Measurements from ENCODE around the gene KRT77.
"Not testable (repeated sequence)": the region's sequence is repeated elsewhere in the genome, so short reads cannot be mapped to it uniquely, and the experiment has no call there.

Gene KRT77

GRCh38 chr12:52703424-52703823 is at the start of gene KRT77:
Gene KRT77, minus strand, starts transcription at chr12:52703524. Its CDS starts 90 bp downstream, at chr12:52703434.
- no peak for DNase-seq

- no peak for DNase-seq
These were observed 49.2 kb upstream of the KRT77 start for GRCh38 chr12:52752516-52752915.

DNA sequence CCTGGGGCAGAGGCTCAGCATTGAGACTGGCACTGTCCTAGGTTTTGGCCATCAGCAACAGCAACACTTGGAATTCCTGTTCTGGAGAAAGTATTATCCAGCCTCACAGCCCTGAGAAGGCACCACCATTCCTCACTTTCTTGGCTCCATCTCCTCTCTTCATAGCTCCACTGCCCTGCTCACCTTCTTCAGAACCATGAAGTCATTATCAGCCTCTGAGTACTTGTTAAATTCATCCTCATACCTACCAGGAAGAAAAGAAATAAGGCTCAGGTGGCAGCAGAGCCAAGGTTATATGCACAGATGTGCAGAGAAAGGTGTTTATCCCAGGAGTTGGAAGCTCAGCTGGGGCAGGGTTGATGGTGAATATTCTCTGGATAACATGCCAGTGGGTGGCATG is 48.5 kb upstream of the KRT77 start:
- DNase-seq = no peak

DNA sequence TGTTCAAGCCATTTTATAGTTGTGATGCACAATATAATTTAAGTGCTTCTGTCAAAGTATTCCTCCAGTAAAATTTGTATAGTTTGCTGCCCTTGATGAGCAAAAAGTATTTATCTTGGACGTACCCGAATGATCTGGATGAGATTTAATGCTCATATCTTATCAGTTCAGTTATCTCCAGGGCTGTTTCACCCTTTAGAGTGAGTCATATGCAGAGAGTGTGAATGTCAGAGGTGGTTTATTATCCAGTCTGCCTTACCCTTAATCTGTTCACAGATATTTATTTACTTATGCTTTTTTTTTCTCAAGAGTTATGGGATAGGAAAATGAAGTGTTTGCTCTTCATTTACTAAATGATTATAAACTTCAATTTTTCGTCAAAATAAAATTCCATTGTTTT is 47.2 kb upstream of the KRT77 start:
- not testable (repeated sequence) for DNase-seq

- no peak for DNase-seq
These were observed 46.5 kb upstream of the KRT77 start for GRCh38 chr12:52749827-52750226.

DNA sequence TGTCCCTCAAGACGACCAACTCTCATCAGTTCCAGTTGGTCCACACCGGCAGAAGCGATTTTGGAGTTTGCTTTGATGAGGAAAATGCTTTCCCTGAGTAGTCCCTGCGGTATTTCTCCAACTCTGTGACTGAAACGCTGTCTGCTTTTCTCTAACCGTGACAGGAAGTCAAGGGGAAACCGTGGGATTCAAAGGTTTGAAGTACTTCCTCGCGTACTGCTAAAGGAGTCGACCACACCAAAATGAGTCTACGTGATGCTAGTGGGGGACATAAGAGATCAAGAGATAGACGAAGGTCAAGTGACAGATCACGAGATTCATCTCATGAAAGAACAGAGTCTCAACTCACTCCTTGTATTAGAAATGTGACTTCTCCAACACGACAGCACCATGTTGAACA is 45.3 kb upstream of the KRT77 start:
- DNase-seq = no peak

- DNase-seq = no peak
These were observed 42.2 kb upstream of the KRT77 start for GRCh38 chr12:52745554-52745953.

DNA sequence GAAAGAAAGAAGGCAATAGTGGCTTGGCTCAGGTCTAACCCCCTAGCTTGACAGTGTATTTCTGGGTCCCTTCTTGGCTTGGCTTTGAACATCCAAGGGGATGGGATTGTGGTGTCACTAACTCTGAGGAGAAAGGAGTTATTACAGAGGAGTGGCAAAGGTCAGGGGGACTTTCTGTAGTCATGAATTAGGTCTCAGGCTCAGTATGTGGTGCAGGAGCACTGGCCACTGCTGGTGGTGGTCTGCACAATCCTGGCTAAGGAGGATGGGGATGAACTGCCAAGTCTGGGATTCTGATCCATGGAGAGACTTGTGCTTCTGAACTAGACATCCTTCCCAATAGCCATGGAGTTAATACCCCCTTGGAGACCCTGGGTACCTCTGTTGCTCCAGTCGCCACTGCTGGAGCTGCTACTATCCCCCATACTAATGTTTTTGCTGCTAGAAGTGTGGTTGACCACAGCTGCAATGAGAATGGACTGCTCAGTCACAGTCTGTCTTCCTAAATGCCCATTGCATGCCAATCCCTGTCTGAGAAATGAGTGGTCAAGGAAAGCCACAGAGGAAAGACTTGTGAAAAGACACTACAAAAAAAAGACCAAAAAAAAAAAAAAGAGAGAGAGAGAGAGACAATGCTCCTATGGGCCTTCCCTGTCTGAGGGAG is 41.3 kb upstream of the KRT77 start:
- DNase-seq = no peak

DNA sequence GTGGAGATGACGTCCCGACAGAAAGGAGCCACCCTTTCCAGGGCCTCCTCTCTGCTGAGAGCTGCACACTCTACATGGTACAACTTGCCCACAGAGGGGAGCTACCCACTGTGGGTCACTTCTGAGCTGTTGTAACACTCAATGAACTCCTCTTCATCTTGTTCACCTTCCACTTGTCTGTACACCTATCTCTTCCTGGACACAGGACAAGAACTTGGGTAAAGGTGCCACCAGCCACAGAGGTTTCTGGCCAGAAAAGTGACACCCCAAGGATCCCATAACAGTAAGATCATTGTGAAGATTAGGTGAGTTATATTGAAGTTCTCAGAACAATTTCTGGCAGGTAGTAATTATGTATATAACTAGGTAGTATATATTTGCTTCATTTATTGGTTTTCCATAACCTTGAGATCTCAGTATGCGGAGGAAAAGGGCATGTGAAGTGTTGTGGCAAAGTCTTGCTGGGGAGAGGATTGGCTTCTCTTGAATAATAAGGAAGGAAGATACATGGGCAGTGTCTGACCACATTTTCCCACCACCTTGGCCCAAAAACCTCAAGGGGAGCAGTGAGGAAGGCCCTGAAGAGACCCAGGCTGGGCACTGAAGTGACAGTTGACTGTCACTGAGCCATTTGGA is 39.6 kb upstream of the KRT77 start:
- DNase-seq = no peak

DNA sequence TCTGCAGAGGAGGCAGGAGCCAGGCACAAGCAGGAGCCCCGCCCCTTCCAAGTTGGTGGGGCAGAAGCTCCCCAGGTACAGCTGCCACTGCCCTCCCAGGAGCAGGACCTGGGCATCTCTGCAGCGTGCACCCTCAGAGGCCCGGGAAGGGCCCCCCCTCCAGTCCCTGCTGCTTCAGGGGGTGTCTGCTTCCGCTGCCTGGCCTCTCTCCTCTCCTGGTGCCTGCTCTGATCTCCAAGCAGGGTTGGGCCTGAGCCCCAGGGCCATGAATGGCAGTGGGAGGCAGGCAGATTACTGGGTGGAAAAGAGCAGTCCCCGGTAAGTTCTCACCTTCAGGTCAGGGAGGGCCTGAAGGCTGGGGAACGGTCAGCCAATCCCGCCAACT is 38.9 kb upstream of the KRT77 start:
- no peak for DNase-seq

DNA sequence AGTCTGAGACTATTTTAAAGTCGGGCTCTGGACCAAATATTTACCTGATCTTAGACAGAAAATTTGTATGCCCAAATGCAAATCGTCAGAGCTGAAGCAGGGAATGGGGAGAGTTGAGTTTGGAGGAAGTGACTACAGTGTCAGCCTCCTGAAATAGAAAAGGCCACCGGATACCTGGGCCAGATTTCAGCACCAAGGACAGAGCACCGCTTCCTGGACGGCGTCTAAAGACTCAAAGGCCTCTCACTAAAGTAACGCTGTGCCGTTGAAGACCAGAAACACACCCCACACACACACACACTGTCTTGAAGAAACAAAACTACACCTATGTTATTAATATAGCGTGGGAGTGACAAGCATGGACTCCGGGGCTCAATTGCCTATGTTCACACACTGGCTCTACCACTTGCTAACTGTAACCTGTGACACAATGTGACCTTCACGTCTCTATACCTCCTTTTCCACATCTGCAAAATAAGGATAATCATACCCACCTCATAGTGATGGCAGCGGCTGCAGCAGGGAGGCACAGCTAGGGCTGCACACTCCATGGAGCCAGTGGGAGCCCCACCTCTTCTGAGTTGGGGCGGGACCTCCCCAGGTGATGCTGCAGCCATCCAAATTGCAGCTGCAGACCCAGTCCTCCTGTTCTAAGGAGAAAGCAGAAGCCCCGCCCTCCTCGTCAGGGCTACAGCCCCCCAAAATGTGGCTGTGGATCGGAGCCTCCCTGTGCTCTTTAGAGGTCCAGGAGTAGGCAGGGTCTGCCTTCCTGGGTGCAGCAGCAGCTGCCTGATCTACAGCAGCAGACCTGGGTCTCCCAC is 38.3 kb upstream of the KRT77 start:
- peak; percentile 52 for DNase-seq

GRCh38 chr12:52740584-52740983 is 37.3 kb upstream of the KRT77 start:
- DNase-seq = peak; percentile 59

GRCh38 chr12:52739963-52740362 is 36.6 kb upstream of the KRT77 start:
- DNase-seq = no peak

- no peak for DNase-seq
These were observed 32.7 kb upstream of the KRT77 start for GRCh38 chr12:52735816-52736632.

DNA sequence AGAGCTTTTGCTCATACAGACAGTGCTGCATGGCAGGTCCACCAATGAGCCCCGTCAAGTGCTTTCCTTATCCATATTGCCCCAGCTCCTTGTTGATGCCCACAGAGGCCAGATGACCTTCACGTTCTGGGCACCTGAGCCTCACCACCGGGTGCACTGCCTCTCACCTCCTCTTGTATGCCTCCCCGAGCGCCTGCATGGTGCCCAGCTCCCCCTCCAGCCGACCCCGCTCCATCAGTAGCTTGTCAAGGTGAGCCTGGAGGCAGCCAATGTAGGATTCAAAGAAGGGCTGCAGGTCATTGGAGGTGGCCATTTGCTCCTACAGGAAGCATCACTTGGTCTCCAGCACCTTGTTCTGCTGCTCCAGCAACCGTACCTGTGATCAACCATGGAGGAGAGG is 31.8 kb upstream of the KRT77 start:
- DNase-seq = no peak

- no peak for DNase-seq
These were observed 27.5 kb upstream of the KRT77 start for GRCh38 chr12:52730793-52731192.

- no peak for DNase-seq
These were observed 27.1 kb upstream of the KRT77 start for GRCh38 chr12:52730383-52730782.

- DNase-seq = no peak
These were observed 25.8 kb upstream of the KRT77 start for GRCh38 chr12:52729147-52729546.

DNA sequence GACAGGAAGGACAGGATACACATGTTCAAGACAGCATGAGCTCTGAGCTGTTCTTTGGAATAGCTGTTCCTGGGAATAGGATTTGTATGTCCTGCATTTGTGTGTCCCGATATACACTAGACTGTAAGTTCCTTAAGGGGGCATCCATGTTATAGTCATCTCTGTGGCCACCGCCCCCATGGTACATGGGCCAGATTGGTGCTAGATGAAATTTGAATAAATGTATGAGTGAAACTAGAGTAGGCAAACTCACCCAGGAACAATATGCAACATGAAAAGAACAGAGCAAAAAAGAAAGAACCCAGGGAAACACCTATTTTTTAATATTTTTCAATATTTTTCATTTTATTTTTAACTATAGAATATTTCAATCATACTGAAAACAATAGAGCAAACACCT is 25.1 kb upstream of the KRT77 start:
- no peak for DNase-seq

DNA sequence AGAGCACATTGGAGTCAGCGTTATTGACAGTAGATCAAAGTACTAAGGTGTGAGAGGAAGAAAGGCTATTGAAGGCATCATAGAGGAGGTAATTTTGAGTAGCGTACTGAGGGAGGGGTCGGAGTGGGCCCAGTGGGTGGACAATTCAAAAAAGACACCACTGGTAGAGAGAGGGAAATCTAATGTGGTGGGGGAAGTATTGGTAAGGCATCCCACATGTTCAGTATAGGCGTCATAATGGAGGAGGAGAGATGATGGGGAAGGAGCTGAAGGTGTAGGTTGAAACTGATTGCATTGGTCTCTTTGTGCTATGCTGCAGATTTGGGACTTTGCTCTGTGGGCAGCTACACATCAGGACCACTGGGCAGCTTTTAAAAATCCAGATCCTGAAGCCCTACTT is 23.7 kb upstream of the KRT77 start:
- no peak for DNase-seq

- no peak for DNase-seq
These were observed 23.1 kb upstream of the KRT77 start for GRCh38 chr12:52726451-52726850.

- DNase-seq = no peak
These were observed 21.1 kb upstream of the KRT77 start for GRCh38 chr12:52724384-52724783.

GRCh38 chr12:52722680-52723079 is 19.4 kb upstream of the KRT77 start:
- no peak for DNase-seq
